ENCODE results near the gene RHBDF2. TPM values are rescaled to one million over a fixed set of nuclear protein-coding genes. Genes with fewer than 3 reads are reported as not detected.

Gene RHBDF2
- total and polyA plus RNA-seq, 2 donors (not counting 3 experiments of a cell fraction or from before 2014, with no cell fraction given), result 25.5 to 38.5 TPM

GRCh38 chr17:76549539-76549938, 48.3 kb upstream of the RHBDF2 start:
- H3K79me2 ChIP-seq (ENCODE audit: control insufficient read depth, insufficient read depth, low read length), result no peaks in the 10 kb centered on the region
- no peak overlapping the region for H2AFZ ChIP-seq (ENCODE audit: low read depth, low read length)
- POLR2A ChIA-PET, result no interaction called here
- no peaks in the 10 kb centered on the region for H3K36me3 ChIP-seq (ENCODE audit: control insufficient read depth in 2 of 2, extremely low read depth in 1 of 2, insufficient read depth in 2 of 2, low read length in 2 of 2)
- FAIRE-seq, result no peak
- no peaks in the 10 kb centered on the region for H3K9me3 ChIP-seq (replicated peaks; ENCODE audit: control insufficient read depth, insufficient read depth, low read length)
- dilution Hi-C loops (cut with MboI; ENCODE audit: extremely low pct_ligation_motif_present, low sequenced_read_pairs), result no loop called here
- no peak for DNase-seq (ENCODE audit: low read depth, low spot score)
- H3K9me1 ChIP-seq (replicated peaks; ENCODE audit: control insufficient read depth, extremely low read depth, insufficient read depth, low read length), result no peaks in the 10 kb centered on the region
- no TSS peak for BruUV-seq (replicated peaks)
- peaks cover 0 to 3% of the 10 kb centered on the region in 2 experiments for H3K27me3 ChIP-seq (ENCODE audit: control insufficient read depth in 2 of 2, insufficient read depth in 2 of 2, low read length in 2 of 2)
- CTCF ChIA-PET, result interaction anchor here (1.3 to 1.8 kb wide), 4 partner anchors 13 to 132 kb away, joined by 3 to 13 read pairs (median 6); no protein-coding TSS in a partner anchor
- TF ChIP-seq CTCF (IDR thresholded peaks at IDR 0.05; ENCODE audit: extremely low read depth in 1 of 2, insufficient read depth in 1 of 2, low read depth in 1 of 2, low read length in 2 of 2), result no peak
- no peak for TF ChIP-seq EZH2 (IDR thresholded peaks at IDR 0.05; ENCODE audit: borderline replicate concordance, low read depth, low read length, severe bottlenecking)
- TF ChIP-seq JUN (IDR thresholded peaks at IDR 0.05; ENCODE audit: borderline replicate concordance, insufficient read depth, insufficient read length, low read depth), result no peak
- TF ChIP-seq MYC (IDR thresholded peaks at IDR 0.05; ENCODE audit: low read depth, low read length), result no peak
- no peak for TF ChIP-seq POLR2AphosphoS5 (IDR thresholded peaks at IDR 0.05; ENCODE audit: insufficient read depth, low read depth, low read length)
- no peak for TF ChIP-seq POLR2A (IDR thresholded peaks at IDR 0.05; ENCODE audit: low read depth, low read length)
- TF ChIP-seq MAX (IDR thresholded peaks at IDR 0.05; ENCODE audit: insufficient read depth, insufficient read length), result no peak
- TF ChIP-seq GATA2 (IDR thresholded peaks at IDR 0.05; ENCODE audit: insufficient read depth, insufficient read length, low read depth, low read length), result no peak
- TF ChIP-seq FOS (IDR thresholded peaks at IDR 0.05; ENCODE audit: borderline replicate concordance, insufficient read depth, low read length), result no peak
- no peaks in the 10 kb centered on the region for H4K20me1 ChIP-seq (replicated peaks; ENCODE audit: control insufficient read depth, extremely low read depth, insufficient read depth, low read length)
- no peak overlapping the region for H3K4me2 ChIP-seq (ENCODE audit: insufficient read depth, low read length)
- no peak overlapping the region for H3K9ac ChIP-seq (replicated peaks; ENCODE audit: extremely low read depth, insufficient read depth, low read length)
- no peak overlapping the region for H3K27ac ChIP-seq (ENCODE audit: insufficient read depth, low read depth, low read length)
- H3K4me1 ChIP-seq (ENCODE audit: control insufficient read depth, extremely low read depth, insufficient read depth, low read length), result peaks cover 10% of the 10 kb centered on the region
- intact Hi-C loops (cut with micrococcal nuclease), result no loop called here
- H3K4me3 ChIP-seq (replicated peaks in 1 of 3; ENCODE audit: insufficient read depth in 1 of 3, low read depth in 1 of 3, low read length in 3 of 3), result no peak overlapping the region
